WI38 (cell line): ENCODE results near the gene ENTPD3.

Experiments used
- H3K4me3 ChIP-seq: 2 replicates; pipeline ENCODE4 v1.5.1; 2011; ENCODE audit warnings: low read depth, mild to moderate bottlenecking, control low read depth, low read length
- TF ChIP-seq, protein P1 (sequence below): IDR thresholded peaks from 2 replicates; pipeline ENCODE4 v1.5.1; 2012; ENCODE audit warnings: low read depth, mild to moderate bottlenecking, control low read depth, low read length

The ENTPD3 gene

DNA sequence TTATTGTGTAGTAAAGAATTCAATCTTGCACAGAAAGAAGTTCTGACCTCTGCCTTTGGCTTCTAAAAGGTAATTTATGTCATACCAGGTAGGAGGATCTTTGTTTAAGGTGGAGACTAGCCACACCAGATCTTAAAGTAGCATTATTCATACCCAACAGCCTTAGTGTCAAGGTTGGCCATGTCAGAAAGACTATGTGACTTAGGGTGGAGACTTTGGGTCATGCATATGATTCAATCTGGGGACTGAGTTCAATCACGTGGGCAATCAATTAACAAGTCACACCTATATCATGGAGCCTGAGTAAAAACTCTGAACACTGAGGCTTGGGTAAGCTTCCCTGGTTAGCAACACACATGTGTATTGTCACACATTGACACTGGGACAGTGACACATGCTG lies 28.5 kb upstream of the ENTPD3 start:
- TF ChIP-seq, protein P1, sequence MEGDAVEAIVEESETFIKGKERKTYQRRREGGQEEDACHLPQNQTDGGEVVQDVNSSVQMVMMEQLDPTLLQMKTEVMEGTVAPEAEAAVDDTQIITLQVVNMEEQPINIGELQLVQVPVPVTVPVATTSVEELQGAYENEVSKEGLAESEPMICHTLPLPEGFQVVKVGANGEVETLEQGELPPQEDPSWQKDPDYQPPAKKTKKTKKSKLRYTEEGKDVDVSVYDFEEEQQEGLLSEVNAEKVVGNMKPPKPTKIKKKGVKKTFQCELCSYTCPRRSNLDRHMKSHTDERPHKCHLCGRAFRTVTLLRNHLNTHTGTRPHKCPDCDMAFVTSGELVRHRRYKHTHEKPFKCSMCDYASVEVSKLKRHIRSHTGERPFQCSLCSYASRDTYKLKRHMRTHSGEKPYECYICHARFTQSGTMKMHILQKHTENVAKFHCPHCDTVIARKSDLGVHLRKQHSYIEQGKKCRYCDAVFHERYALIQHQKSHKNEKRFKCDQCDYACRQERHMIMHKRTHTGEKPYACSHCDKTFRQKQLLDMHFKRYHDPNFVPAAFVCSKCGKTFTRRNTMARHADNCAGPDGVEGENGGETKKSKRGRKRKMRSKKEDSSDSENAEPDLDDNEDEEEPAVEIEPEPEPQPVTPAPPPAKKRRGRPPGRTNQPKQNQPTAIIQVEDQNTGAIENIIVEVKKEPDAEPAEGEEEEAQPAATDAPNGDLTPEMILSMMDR = no peak

DNA sequence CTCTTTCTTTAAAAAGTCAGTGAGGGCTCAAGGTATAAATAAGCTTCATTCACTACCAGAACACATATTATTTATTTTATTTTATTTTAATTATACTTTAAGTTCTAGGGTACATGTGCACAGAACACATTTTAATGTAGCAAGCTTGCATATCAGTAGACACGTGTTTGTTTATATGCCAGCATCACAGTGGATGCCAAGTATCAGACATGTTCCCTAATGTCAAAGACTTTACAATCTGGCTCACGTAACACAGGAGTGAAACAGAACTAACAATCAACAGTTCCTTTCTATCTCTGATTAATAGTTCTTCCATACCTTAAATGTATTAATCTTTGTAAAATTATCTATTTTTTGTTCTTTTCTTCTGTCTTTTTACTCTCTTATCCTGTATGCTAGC lies 23.3 kb upstream of the ENTPD3 start:
- no peak overlapping the region for H3K4me3 ChIP-seq
- TF ChIP-seq, protein P1 = no peak

More for the DNA sequence above, 28.5 kb upstream of the ENTPD3 start:
- H3K4me3 ChIP-seq = no peak overlapping the region

DNA sequence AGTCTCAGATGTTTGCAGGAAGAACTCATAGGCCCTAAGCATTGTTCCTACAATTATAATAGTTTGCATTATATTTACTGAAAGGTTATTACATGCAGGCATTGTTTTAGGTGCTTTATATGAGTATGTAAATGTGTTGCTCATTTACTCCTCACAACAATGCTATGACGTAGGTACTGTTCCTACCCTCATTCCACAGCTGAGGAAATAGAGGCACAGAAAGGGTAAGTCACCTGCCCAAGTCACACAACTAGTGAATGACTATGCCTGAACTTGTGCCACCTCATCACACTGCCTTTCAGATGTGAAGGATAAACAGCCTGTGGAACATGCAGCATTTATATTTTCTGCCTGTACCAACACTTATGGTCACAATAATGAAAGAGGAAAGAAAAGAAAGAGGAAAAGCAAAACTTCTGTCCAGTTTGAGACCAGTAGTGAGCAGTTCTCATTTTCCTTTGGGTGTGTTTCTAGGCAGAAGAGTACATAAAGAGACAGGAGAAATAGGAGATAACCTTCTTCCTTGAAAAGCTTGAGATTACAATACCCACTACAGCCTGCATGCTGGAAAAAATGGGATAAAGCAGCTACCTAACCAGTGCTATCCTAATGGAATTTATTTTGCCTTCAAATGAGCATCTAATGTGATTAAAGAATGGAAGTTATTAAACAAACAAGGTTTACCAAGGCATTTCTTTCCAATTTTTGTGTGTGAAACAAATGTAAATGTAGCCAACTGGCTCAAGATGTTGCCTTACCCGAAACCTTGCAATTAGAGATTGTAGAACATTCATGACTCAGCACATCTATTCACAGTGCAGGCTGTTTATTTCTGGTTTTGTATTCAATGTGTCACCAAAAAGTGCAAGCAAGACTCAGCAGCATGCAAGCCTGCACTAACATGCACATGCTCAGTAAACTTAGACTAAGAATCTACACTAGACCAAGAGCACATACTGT lies 20.5 kb upstream of the ENTPD3 start:
- H3K4me3 ChIP-seq = no peak overlapping the region
- TF ChIP-seq, protein P1 = no peak

- H3K4me3 ChIP-seq = no peak overlapping the region
- TF ChIP-seq, protein P1 = no peak
Observed at GRCh38 chr3:40369716-40370115, 17.3 kb upstream of the ENTPD3 start.

DNA sequence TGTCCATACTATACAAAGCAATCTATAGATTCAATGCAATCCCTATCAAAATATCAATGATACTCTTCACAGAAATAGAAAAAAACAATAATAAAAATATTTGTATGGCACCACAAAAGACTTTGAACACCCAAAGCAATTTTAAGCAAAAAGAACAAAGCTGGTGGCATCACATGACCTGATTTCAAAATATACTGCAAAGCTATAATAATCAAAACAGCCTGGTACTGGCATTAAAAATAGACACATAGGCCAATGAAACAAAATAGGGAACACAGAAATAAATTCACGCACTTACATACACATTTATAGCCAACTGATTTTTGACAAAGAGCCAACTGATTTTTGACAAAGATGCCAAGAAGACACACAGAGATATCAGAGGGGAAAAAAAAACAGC lies 9.2 kb upstream of the ENTPD3 start:
- H3K4me3 ChIP-seq = no peak overlapping the region
- TF ChIP-seq, protein P1 = no peak

- TF ChIP-seq, protein P1 = no peak
- H3K4me3 ChIP-seq = no peak overlapping the region
Observed at GRCh38 chr3:40379674-40380306, 7.2 kb upstream of the ENTPD3 start.
